ENCODE measurements around the gene OMP. TPM values are rescaled to one million over a fixed set of nuclear protein-coding genes. Genes with fewer than 3 reads are reported as not detected.
"Not testable (repeated sequence)": the region's sequence is repeated elsewhere in the genome, so short reads cannot be mapped to it uniquely, and the experiment has no call there.

OMP gene
- total RNA-seq, 2 experiments from 2014 or later: not detected

GRCh38 chr11:77094841-77095365 lies 7.7 kb upstream of the OMP start:
- ChIA-PET CTCF (interaction anchor here (1.4 kb wide), 1 partner anchor 48 kb away, joined by 4 read pairs; no protein-coding TSS in a partner anchor), POLR2A (no interaction called here)

GRCh38 chr11:77095551-77096490 lies 6.8 kb upstream of the OMP start:
- ChIA-PET CTCF (interaction anchor here (1.4 kb wide), 1 partner anchor 48 kb away, joined by 4 read pairs; no protein-coding TSS in a partner anchor), POLR2A (no interaction called here)

GRCh38 chr11:77096591-77097019 lies 6.0 kb upstream of the OMP start:
- ChIA-PET CTCF (interaction anchor here (0.7 kb wide), 1 partner anchor 91 kb away, joined by 6 read pairs; no protein-coding TSS in a partner anchor), POLR2A (no interaction called here)

- POLR2A ChIA-PET: not testable (repeated sequence)
- CTCF ChIA-PET: interaction anchor here (0.7 kb wide), 1 partner anchor 90 kb away, joined by 6 read pairs; no protein-coding TSS in a partner anchor
Observed at GRCh38 chr11:77097180-77097579, 5.5 kb upstream of the OMP start.

- ChIA-PET CTCF (interaction anchor here (2.3 kb wide), 1 partner anchor 10 kb away, joined by 11 read pairs; no protein-coding TSS in a partner anchor), POLR2A (no interaction called here)
Observed at GRCh38 chr11:77100166-77101042, 2.2 kb upstream of the OMP start.

- ChIA-PET CTCF (interaction anchor here (1.4 to 2.3 kb wide), 2 partner anchors 10 to 52 kb away, joined by 3 to 11 read pairs; no protein-coding TSS in a partner anchor), POLR2A (no interaction called here)
Observed at GRCh38 chr11:77101043-77101537, 1.6 kb upstream of the OMP start.

- POLR2A ChIA-PET: no interaction called here
- CTCF ChIA-PET: interaction anchor here (0.6 to 0.9 kb wide), 3 partner anchors 345 to 695 kb away, joined by 3 to 4 read pairs (median 3); no protein-coding TSS in a partner anchor
Observed at GRCh38 chr11:77103319-77103718, 679 bp downstream of the OMP start.

- POLR2A ChIA-PET: no interaction called here
- CTCF ChIA-PET: interaction anchor here (0.9 kb wide), 1 partner anchor 13 kb away, joined by 3 read pairs; no protein-coding TSS in a partner anchor
Observed at GRCh38 chr11:77104727-77105126, 2.1 kb downstream of the OMP start.

- ChIA-PET CTCF (interaction anchor here (1.0 kb wide), 1 partner anchor 15 kb away, joined by 3 read pairs; no protein-coding TSS in a partner anchor), POLR2A (no interaction called here)
Observed at GRCh38 chr11:77106321-77106720, 3.7 kb downstream of the OMP start.

- ChIA-PET POLR2A (no interaction called here), CTCF (interaction anchor here (1.0 to 1.6 kb wide), 2 partner anchors 15 to 59 kb away, joined by 3 read pairs; no protein-coding TSS in a partner anchor)
Observed at GRCh38 chr11:77106759-77107158, 4.1 kb downstream of the OMP start.

GRCh38 chr11:77107950-77108349 lies 5.3 kb downstream of the OMP start:
- POLR2A ChIA-PET: no interaction called here
- CTCF ChIA-PET: interaction anchor here (1.6 kb wide), 1 partner anchor 61 kb away, joined by 3 read pairs; no protein-coding TSS in a partner anchor

- CTCF ChIA-PET: no interaction called here
- POLR2A ChIA-PET: no interaction called here
Observed at GRCh38 chr11:77108436-77108835, 5.8 kb downstream of the OMP start.

GRCh38 chr11:77109236-77110019 lies 6.8 kb downstream of the OMP start:
- POLR2A ChIA-PET: no interaction called here
- CTCF ChIA-PET: no interaction called here

- ChIA-PET CTCF (interaction anchor here (1.1 kb wide), 1 partner anchor 16 kb away, joined by 3 read pairs; no protein-coding TSS in a partner anchor), POLR2A (no interaction called here)
Observed at GRCh38 chr11:77110836-77111235, 8.2 kb downstream of the OMP start.

GRCh38 chr11:77111277-77111676 lies 8.6 kb downstream of the OMP start:
- POLR2A ChIA-PET: no interaction called here
- CTCF ChIA-PET: interaction anchor here (1.1 kb wide), 1 partner anchor 16 kb away, joined by 3 read pairs; no protein-coding TSS in a partner anchor

GRCh38 chr11:77111946-77112345 lies 9.3 kb downstream of the OMP start:
- ChIA-PET POLR2A (no interaction called here), CTCF (interaction anchor here (1.8 kb wide), 1 partner anchor 15 kb away, joined by 7 read pairs; no protein-coding TSS in a partner anchor)

GRCh38 chr11:77112641-77113381 lies 10.2 kb downstream of the OMP start:
- POLR2A ChIA-PET: no interaction called here
- CTCF ChIA-PET: interaction anchor here (1.8 kb wide), 1 partner anchor 14 kb away, joined by 7 read pairs; no protein-coding TSS in a partner anchor
